Gastrocnemius medialis (tissue), 4 donors: ENCODE data around the gene AKNA.

Experiments used
- POLR2A ChIP-seq, 2 donors: fragments of 450-650 bp; IDR thresholded peaks; one replicate each; pipeline ENCODE4 v1.6.1; 2017; ENCODE audit warnings: antibody characterized with exemption in 2 of 2, mild to moderate bottlenecking in 2 of 2, moderate library complexity in 2 of 2
- TF ChIP-seq, protein P1 (sequence below), 5 experiments: fragments of 450-650 bp in 3 of 5; fragments of 200-600 bp in 2 of 5; sonication (generic) in 2 of 5; IDR thresholded peaks in 4 of 5; conservative IDR thresholded peaks in 1 of 5; 1 replicate in 4 of 5; 2 replicates in 1 of 5; pipeline ENCODE4 v1.5.1; 2016 to 2019; ENCODE audit warnings: antibody characterized with exemption in 5 of 5, mild to moderate bottlenecking in 3 of 5, moderate library complexity in 3 of 5

DNA sequence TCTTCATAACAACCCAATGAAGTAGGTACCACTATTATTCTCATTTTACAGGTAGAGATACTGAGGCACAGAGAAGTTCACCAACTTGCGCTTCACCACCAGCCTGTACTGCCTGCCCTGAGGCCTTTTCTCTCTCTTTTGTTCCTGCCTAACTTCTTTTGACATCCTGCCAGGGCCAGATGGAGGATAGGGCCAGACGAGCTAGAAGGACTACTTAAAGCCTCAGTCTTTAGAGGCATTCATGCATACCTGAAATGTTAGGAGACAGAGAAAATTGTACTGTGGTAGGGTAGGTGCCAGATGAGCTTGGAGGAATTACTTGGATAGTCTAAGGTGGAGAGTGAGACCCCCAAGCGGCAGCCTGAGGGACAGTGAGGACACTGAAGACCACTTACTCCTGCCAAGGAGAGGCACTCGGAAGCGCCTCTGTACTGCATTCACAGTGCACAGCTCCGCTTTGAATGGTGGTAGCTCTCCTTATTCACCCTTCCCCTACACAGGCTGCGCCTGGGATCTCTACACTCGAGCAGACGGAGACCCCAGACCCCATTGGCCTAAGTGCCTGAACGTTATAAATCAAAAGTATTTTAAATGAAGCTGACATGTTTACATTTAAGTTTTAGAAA is 71.1 kb downstream of the AKNA start:
- TF ChIP-seq, protein P1, sequence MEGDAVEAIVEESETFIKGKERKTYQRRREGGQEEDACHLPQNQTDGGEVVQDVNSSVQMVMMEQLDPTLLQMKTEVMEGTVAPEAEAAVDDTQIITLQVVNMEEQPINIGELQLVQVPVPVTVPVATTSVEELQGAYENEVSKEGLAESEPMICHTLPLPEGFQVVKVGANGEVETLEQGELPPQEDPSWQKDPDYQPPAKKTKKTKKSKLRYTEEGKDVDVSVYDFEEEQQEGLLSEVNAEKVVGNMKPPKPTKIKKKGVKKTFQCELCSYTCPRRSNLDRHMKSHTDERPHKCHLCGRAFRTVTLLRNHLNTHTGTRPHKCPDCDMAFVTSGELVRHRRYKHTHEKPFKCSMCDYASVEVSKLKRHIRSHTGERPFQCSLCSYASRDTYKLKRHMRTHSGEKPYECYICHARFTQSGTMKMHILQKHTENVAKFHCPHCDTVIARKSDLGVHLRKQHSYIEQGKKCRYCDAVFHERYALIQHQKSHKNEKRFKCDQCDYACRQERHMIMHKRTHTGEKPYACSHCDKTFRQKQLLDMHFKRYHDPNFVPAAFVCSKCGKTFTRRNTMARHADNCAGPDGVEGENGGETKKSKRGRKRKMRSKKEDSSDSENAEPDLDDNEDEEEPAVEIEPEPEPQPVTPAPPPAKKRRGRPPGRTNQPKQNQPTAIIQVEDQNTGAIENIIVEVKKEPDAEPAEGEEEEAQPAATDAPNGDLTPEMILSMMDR (IDR thresholded peaks at IDR 0.05 in 4 of 5, conservative IDR thresholded peaks at IDR 0.05 in 1 of 5), result no peak
- no peak for TF ChIP-seq POLR2A (IDR thresholded peaks at IDR 0.05)
